GM06990 (cell line): Measurements from ENCODE around the gene SYT6.

Experiments
- DNase-seq: peaks from one replicate; pipeline ENCODE4 v3.0.0-alpha.2; 2011; ENCODE audit not compliant: insufficient read length; ENCODE audit errors: extremely low read depth
- H3K27me3 ChIP-seq: replicated peaks from 2 replicates; pipeline ENCODE4 v1.6.0; 2011; ENCODE audit warnings: low read length; ENCODE audit not compliant: control insufficient read depth, insufficient read depth
- H3K36me3 ChIP-seq: 2 replicates; pipeline ENCODE4 v1.5.1; 2011; ENCODE audit warnings: low read length; ENCODE audit not compliant: control insufficient read depth, insufficient read depth
- H3K4me3 ChIP-seq: replicated peaks from 2 replicates; pipeline ENCODE4 v1.5.1; 2011; ENCODE audit warnings: low read depth, mild to moderate bottlenecking, control low read depth, low read length
- CTCF ChIP-seq: IDR thresholded peaks from 2 replicates; pipeline ENCODE4 v1.5.1; 2011; ENCODE audit warnings: low read length, control low read depth, mild to moderate bottlenecking, inconsistent platforms; ENCODE audit not compliant: insufficient read depth, poor library complexity, severe bottlenecking

Gene SYT6

GRCh38 chr1:114092186-114093062, 61.2 kb downstream of the SYT6 start:
- no peak for TF ChIP-seq CTCF
- Histone ChIP-seq H3K36me3 (no peaks in the 10 kb centered on the region), H3K4me3 (no peak overlapping the region), H3K27me3 (no peaks in the 10 kb centered on the region; the same call in none of the 2 replicates)
- DNase-seq: no peak

GRCh38 chr1:114091711-114092110, 62.0 kb downstream of the SYT6 start:
- H3K4me3 ChIP-seq: no peak overlapping the region
- no peaks in the 10 kb centered on the region for H3K36me3 ChIP-seq
- H3K27me3 ChIP-seq: no peaks in the 10 kb centered on the region; the same call in none of the 2 replicates
- TF ChIP-seq CTCF: no peak
- DNase-seq: no peak

GRCh38 chr1:114090738-114091505, 62.7 kb downstream of the SYT6 start:
- Histone ChIP-seq H3K4me3 (no peak overlapping the region), H3K27me3 (no peaks in the 10 kb centered on the region; the same call in none of the 2 replicates), H3K36me3 (no peaks in the 10 kb centered on the region)
- DNase-seq: no peak
- TF ChIP-seq CTCF: no peak

GRCh38 chr1:114089502-114090138, 64.0 kb downstream of the SYT6 start:
- no peak for TF ChIP-seq CTCF
- no peaks in the 10 kb centered on the region; the same call in none of the 2 replicates for H3K27me3 ChIP-seq
- H3K36me3 ChIP-seq: no peaks in the 10 kb centered on the region
- no peak for DNase-seq
- no peak overlapping the region for H3K4me3 ChIP-seq

GRCh38 chr1:114088392-114089299, 65.0 kb downstream of the SYT6 start:
- Histone ChIP-seq H3K4me3 (no peak overlapping the region), H3K36me3 (no peaks in the 10 kb centered on the region), H3K27me3 (no peaks in the 10 kb centered on the region; the same call in none of the 2 replicates)
- no peak for TF ChIP-seq CTCF
- DNase-seq: no peak
